HepG2 (cell line): ENCODE results near the gene WDR43. TPM values are rescaled to one million over a fixed set of nuclear protein-coding genes. Genes with fewer than 3 reads are reported as not detected.

Source experiments
- ATF7 ChIP-seq, 2 experiments: fragments of 450-650 bp in 1 of 2; sonication (generic) in 1 of 2; formaldehyde crosslinking in 1 of 2; IDR thresholded peaks; 2 replicates each; pipeline versions ENCODE4 v1.4.0 to v1.6.1; 2016 to 2020; ENCODE audit warnings: antibody characterized with exemption in 1 of 2, mild to moderate bottlenecking in 1 of 2, missing genetic modification reagents in 1 of 2
- BRCA1 ChIP-seq: sonication (generic); formaldehyde crosslinking; IDR thresholded peaks from 2 replicates; pipeline ENCODE4 v1.4.0; 2020; ENCODE audit warnings: missing genetic modification reagents
- NPAS2 ChIP-seq: sonication (generic); formaldehyde crosslinking; IDR thresholded peaks from 2 replicates; pipeline ENCODE4 v1.8.0; 2022; ENCODE audit warnings: mild to moderate bottlenecking, missing genetic modification reagents, borderline replicate concordance
- NR2F6 ChIP-seq, 2 experiments: IDR thresholded peaks; 2 replicates each; pipeline ENCODE4 v1.6.1; 2016; ENCODE audit warnings: antibody characterized with exemption in 1 of 2, mild to moderate bottlenecking in 1 of 2
- POLR2AphosphoS5 ChIP-seq: IDR thresholded peaks from 2 replicates; pipeline ENCODE4 v1.6.1; 2012; ENCODE audit warnings: low read depth, low read length
- PPARG ChIP-seq: conservative IDR thresholded peaks from 2 replicates; pipeline ENCODE4 v1.6.1; 2016; ENCODE audit warnings: missing biosample characterization, missing genetic modification reagents
- RARA ChIP-seq: IDR thresholded peaks from 2 replicates; pipeline ENCODE4 v1.6.1; 2016; ENCODE audit warnings: missing genetic modification reagents, missing compliant biosample characterization
- SP1 ChIP-seq, 2 experiments: fragments of 450-650 bp in 1 of 2; sonication (generic) in 1 of 2; formaldehyde crosslinking in 1 of 2; IDR thresholded peaks; 2 replicates each; pipeline versions ENCODE4 v1.4.0 to v1.6.1; 2016 to 2020; ENCODE audit warnings: missing genetic modification reagents in 1 of 2
- SP4 ChIP-seq: sonication (generic); formaldehyde crosslinking; IDR thresholded peaks from 2 replicates; pipeline ENCODE4 v1.8.1; 2023; ENCODE audit warnings: mild to moderate bottlenecking, missing genetic modification reagents
- TERF1 ChIP-seq: sonication (generic); formaldehyde crosslinking; IDR thresholded peaks from 2 replicates; pipeline ENCODE4 v1.8.0; 2022; ENCODE audit warnings: mild to moderate bottlenecking, missing genetic modification reagents, moderate library complexity
- TP53 ChIP-seq: sonication (generic); formaldehyde crosslinking; conservative IDR thresholded peaks from 2 replicates; pipeline ENCODE4 v1.4.0; 2020; ENCODE audit warnings: missing genetic modification reagents
- WIZ ChIP-seq: sonication (generic); formaldehyde crosslinking; IDR thresholded peaks from 2 replicates; pipeline ENCODE4 v1.5.1; 2020; ENCODE audit warnings: mild to moderate bottlenecking, missing genetic modification reagents
- ZNF138 ChIP-seq: sonication (generic); formaldehyde crosslinking; IDR thresholded peaks from 2 replicates; pipeline ENCODE4 v1.5.0; 2020; ENCODE audit warnings: mild to moderate bottlenecking, low read depth, missing genetic modification reagents
- ZNF251 ChIP-seq: sonication (generic); formaldehyde crosslinking; IDR thresholded peaks from 2 replicates; pipeline ENCODE4 v1.9.0; 2021; ENCODE audit warnings: mild to moderate bottlenecking, missing genetic modification reagents
- ZNF562 ChIP-seq: sonication (generic); formaldehyde crosslinking; IDR thresholded peaks from 2 replicates; pipeline ENCODE4 v1.8.0; 2022; ENCODE audit warnings: missing genetic modification reagents, borderline replicate concordance
- ZNF607 ChIP-seq: sonication (generic); formaldehyde crosslinking; IDR thresholded peaks from 2 replicates; pipeline ENCODE4 v1.5.1; 2020; ENCODE audit warnings: missing genetic modification reagents, mild to moderate bottlenecking, borderline replicate concordance
- ZNF782 ChIP-seq: sonication (generic); formaldehyde crosslinking; IDR thresholded peaks from 2 replicates; pipeline ENCODE4 v1.4.0; 2020; ENCODE audit warnings: missing genetic modification reagents, mild to moderate bottlenecking, borderline replicate concordance
- ZNF841 ChIP-seq: sonication (generic); formaldehyde crosslinking; IDR thresholded peaks from 2 replicates; pipeline ENCODE4 v1.8.1; 2023; ENCODE audit warnings: missing genetic modification reagents, borderline replicate concordance
- polyA plus RNA-seq, 8 experiments: library from polyadenylated mRNA; depleted of rRNA in 3 of 8; stranded (reverse) in 7 of 8; unstranded in 1 of 8; fragments of >200 nt; fragmentation: Illumina TruSeq in 4 of 8; extraction: Trizol in 4 of 8; gene quantifications; 2 replicates each; pipeline versions ENCODE4 v1.2.1 to v1.2.3, GENCODE V29; 2011 to 2016; ENCODE audit warnings: low read depth in 4 of 8, missing spikeins in 1 of 8, mixed read lengths in 1 of 8; ENCODE audit not compliant: insufficient read depth in 1 of 8
- total RNA-seq, 5 experiments: library from RNA; depleted of rRNA; stranded (reverse); fragments of >200 nt; fragmentation: Illumina TruSeq; extraction: Trizol; gene quantifications; 2 replicates each; pipeline ENCODE4 v1.2.3, GENCODE V29; 2016; ENCODE audit warnings: low read depth in 1 of 5
- TF ChIP-seq, protein P1 (sequence below): sonication (generic); formaldehyde crosslinking; IDR thresholded peaks from 2 replicates; pipeline ENCODE4 v1.4.0; 2020; ENCODE audit warnings: missing genetic modification reagents
- TF ChIP-seq, protein P2 (sequence below): sonication (generic); formaldehyde crosslinking; IDR thresholded peaks from 2 replicates; pipeline ENCODE4 v1.4.0; 2020; ENCODE audit warnings: missing genetic modification reagents
- TF ChIP-seq, protein P3 (sequence below): sonication (generic); formaldehyde crosslinking; IDR thresholded peaks from 2 replicates; pipeline ENCODE4 v1.9.0; 2021; ENCODE audit warnings: missing genetic modification reagents, borderline replicate concordance
- TF ChIP-seq, protein P4 (sequence below): sonication (generic); formaldehyde crosslinking; IDR thresholded peaks from 2 replicates; pipeline ENCODE4 v1.4.0; 2020; ENCODE audit warnings: mild to moderate bottlenecking, low read depth, missing genetic modification reagents

WDR43 gene
- total and polyA plus RNA-seq, 2 of the 13 experiments (the other 11 are each of a cell fraction or from before 2014, with no cell fraction given): 121 to 167 TPM

DNA sequence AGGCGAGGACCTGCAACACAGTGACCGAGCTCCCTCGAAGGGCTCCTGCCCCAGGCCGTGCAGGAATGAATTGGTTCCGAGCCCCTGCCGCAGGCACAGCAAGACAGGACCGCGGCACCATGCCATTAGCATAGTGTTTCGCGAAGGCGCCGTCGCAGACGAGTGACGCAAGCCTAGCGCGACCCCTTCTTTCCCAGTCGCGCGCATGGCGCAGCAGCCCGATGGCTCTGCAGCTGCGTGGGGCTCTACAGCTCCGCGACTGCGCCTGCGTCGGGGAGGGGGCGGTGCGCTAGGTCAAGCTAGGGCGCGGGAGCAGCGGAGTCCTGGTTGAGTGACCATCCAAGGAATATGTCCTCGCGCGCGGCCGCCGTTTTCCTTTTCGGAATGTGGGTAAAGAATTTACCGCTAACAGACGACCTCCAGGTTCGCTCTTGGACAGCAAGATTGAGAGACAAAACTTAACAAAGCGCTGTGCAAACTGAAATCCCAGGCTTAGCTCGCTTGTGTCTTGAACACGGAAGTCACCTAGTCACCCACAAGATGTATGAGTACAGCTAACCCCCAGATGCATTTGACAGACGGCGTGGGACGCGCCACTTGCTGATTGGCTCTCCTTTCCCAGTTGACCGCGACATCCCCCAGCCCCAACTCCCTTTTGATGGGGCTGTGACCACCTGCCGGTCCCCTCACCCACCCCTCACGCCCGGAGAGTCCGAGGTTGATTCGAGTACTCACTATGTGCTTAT is 24.1 kb upstream of the WDR43 start, which contains the start of gene TRMT61B (continued):
- no peak for TF ChIP-seq ZNF841 (CRISPR knock-in tag)
- TF ChIP-seq, protein P1, sequence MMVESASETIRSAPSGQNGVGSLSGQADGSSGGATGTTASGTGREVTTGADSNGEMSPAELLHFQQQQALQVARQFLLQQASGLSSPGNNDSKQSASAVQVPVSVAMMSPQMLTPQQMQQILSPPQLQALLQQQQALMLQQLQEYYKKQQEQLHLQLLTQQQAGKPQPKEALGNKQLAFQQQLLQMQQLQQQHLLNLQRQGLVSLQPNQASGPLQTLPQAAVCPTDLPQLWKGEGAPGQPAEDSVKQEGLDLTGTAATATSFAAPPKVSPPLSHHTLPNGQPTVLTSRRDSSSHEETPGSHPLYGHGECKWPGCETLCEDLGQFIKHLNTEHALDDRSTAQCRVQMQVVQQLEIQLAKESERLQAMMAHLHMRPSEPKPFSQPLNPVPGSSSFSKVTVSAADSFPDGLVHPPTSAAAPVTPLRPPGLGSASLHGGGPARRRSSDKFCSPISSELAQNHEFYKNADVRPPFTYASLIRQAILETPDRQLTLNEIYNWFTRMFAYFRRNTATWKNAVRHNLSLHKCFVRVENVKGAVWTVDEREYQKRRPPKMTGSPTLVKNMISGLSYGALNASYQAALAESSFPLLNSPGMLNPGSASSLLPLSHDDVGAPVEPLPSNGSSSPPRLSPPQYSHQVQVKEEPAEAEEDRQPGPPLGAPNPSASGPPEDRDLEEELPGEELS: peak; percentile 77
- no peak for TF ChIP-seq TERF1 (CRISPR knock-in tag)
- TF ChIP-seq BRCA1: peak; percentile 70; the same call in 1 of the 2 replicates
- peak; percentile 79 for TF ChIP-seq PPARG (CRISPR knock-in tag)
- peak; percentile 79 for TF ChIP-seq NR2F6 (IDR thresholded peaks at IDR 0.05)
- peak; percentile 89 for TF ChIP-seq NR2F6 (CRISPR knock-in tag; IDR thresholded peaks at IDR 0.05)
- TF ChIP-seq, protein P2, sequence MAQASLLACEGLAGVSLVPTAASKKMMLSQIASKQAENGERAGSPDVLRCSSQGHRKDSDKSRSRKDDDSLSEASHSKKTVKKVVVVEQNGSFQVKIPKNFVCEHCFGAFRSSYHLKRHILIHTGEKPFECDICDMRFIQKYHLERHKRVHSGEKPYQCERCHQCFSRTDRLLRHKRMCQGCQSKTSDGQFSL: no peak
- TF ChIP-seq RARA (CRISPR knock-in tag): peak; percentile 60
- TF ChIP-seq SP1 (IDR thresholded peaks at IDR 0.05): no peak
- TF ChIP-seq SP1 (CRISPR knock-in tag; IDR thresholded peaks at IDR 0.05): peak; percentile 95
- TF ChIP-seq NPAS2 (CRISPR knock-in tag): no peak
- TF ChIP-seq POLR2AphosphoS5: peak; percentile 96
- TF ChIP-seq ZNF562 (CRISPR knock-in tag): no peak
- TF ChIP-seq ZNF138 (CRISPR knock-in tag): peak; percentile 72; the same call in 1 of the 2 replicates
- peak; percentile 83 for TF ChIP-seq ZNF607 (CRISPR knock-in tag)
- TF ChIP-seq, protein P3, sequence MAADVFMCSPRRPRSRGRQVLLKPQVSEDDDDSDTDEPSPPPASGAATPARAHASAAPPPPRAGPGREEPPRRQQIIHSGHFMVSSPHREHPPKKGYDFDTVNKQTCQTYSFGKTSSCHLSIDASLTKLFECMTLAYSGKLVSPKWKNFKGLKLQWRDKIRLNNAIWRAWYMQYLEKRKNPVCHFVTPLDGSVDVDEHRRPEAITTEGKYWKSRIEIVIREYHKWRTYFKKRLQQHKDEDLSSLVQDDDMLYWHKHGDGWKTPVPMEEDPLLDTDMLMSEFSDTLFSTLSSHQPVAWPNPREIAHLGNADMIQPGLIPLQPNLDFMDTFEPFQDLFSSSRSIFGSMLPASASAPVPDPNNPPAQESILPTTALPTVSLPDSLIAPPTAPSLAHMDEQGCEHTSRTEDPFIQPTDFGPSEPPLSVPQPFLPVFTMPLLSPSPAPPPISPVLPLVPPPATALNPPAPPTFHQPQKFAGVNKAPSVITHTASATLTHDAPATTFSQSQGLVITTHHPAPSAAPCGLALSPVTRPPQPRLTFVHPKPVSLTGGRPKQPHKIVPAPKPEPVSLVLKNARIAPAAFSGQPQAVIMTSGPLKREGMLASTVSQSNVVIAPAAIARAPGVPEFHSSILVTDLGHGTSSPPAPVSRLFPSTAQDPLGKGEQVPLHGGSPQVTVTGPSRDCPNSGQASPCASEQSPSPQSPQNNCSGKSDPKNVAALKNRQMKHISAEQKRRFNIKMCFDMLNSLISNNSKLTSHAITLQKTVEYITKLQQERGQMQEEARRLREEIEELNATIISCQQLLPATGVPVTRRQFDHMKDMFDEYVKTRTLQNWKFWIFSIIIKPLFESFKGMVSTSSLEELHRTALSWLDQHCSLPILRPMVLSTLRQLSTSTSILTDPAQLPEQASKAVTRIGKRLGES: no peak
- TF ChIP-seq, protein P4, sequence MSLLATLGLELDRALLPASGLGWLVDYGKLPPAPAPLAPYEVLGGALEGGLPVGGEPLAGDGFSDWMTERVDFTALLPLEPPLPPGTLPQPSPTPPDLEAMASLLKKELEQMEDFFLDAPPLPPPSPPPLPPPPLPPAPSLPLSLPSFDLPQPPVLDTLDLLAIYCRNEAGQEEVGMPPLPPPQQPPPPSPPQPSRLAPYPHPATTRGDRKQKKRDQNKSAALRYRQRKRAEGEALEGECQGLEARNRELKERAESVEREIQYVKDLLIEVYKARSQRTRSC: no peak
- TF ChIP-seq TP53 (CRISPR knock-in tag): peak; percentile 78; the same call in 1 of the 2 replicates
- peak; percentile 98 for TF ChIP-seq ZNF782
- peak; percentile 93 for TF ChIP-seq SP4
- TF ChIP-seq ATF7 (IDR thresholded peaks at IDR 0.05): no peak
- peak; percentile 86 for TF ChIP-seq ATF7 (CRISPR knock-in tag; IDR thresholded peaks at IDR 0.05)
- TF ChIP-seq WIZ (CRISPR knock-in tag): no peak
- TF ChIP-seq ZNF251 (CRISPR knock-in tag): no peak
